G401 (cell line): Measurements from ENCODE around the gene IGFALS. TPM values are rescaled to one million over a fixed set of nuclear protein-coding genes. Genes with fewer than 3 reads are reported as not detected.

Source experiments
- DNase-seq: peaks from one replicate; pipeline ENCODE4 v3.0.0-alpha.2; 2015; ENCODE audit warnings: low spot score
- in situ Hi-C: cut with HindIII; loops from 2 replicates; pipeline ENCODE4 v1.10.0; 2016; ENCODE audit warnings: low sequenced_read_pairs, mixed read lengths
- total RNA-seq: library from RNA; depleted of rRNA; stranded (reverse); fragments of >200 nt; shearing (Covaris generic); gene quantifications from 2 replicates; pipeline ENCODE4 v1.2.3, GENCODE V29; 2014

IGFALS gene
- total RNA-seq, 1 experiment from 2014 or later = not detected

DNA sequence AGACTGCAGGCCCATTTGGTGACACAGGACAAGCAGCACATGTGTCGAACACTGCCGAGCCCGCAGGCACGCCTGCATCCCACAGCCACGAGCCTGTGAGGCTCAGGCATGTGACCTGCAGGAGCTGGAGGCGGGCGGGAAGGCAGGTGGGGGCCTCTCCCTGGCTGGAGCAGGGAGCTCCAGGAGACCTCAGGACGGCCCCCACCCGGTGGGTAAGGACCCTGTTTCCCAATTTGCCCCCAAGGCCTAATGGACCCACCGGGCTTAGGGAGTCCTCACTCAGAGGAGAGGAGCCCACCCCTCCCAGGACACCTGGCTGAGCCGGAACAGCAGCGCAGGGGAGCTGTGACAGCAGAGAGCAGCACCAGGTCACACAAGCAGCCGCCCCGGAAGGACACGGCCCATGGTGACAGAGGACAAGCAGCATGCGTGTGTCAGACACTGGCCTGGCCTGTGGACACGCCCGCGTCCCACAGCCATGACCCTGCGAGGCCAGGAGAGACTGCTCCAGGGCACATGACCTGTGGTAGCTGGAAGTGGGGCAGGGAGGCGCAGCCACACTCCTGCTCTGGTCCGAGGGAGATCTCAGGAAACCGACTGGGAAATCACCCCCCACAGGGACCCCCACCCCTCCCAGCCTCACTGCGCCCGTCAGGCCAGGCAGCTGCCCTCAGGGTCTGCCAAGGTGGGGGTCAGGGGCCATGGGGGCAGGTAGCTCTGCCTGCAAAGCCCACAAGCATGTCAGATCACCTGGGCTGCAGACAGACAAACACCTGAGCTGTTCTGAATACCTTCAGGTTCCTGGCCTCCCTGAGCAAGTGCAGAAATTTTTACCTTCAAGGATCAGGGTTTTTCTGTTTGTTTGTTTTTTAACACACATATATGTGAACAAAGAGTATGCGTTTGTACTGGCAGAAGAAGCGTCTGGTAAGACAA, 13.5 kb downstream of the IGFALS start:
- DNase-seq = no peak
- in situ Hi-C loops = no loop called here

DNA sequence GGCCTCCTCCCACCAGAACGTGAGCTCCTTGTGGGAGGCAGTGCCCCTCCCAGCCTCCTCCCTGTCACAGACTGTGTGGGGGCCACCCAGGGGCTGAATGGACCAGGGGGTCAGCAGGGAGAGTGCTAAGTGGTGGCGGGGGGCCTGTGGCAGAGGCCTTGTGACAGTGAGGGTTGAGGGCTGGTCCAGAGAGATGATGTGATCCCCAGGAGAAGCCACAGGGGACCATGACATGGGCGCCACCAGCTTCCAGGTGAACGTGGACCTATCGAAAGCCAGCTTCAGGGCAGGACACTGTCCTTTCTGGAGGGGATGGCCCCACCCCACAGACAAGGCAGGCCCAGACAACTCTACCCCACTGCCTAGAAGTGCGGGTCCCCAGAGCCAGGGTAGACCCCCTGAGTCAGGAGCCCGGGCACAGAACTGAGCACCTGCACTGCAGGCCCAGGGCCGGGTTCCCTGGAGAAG, 14.2 kb downstream of the IGFALS start:
- DNase-seq = no peak
- in situ Hi-C loops = no loop called here

GRCh38 chr16:1778200-1779179, 15.0 kb downstream of the IGFALS start:
- in situ Hi-C loops = no loop called here
- no peak for DNase-seq

GRCh38 chr16:1777375-1778199, 15.9 kb downstream of the IGFALS start:
- DNase-seq = no peak
- in situ Hi-C loops = no loop called here

DNA sequence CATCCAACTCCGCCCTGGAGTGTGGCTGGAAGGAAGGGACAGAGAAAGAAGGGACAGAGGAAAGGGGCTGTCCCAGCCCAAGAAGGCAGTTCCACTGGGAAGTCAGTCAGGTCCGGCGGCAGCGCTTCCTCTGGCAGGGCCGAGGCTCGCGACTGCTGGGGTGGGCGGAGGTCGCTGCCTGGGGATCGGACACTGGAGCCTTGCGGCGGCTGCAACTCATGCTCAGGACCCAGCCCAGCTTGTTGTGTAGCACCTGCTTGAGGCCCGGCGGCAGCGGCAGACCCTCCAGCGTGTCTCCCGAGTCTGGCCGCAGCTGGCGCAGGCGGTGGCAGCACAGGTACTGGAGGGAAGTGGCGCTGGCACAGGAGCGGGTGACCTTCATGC, 16.5 kb downstream of the IGFALS start:
- in situ Hi-C loops = no loop called here
- no peak for DNase-seq

DNA sequence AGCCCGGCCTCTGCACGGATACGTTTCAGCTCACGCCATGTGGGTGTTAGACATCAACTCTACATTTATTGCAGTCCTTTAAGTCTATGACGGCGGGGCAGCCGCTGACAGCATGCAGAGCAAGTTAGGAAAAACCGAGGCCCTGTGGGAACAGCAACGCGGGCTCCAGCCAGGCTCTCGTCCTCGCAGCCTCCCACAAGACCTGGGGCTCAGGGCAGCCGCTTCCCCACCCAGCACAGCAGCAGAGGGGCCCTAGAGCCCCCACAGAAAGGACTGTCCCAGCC, 16.9 kb downstream of the IGFALS start:
- in situ Hi-C loops = no loop called here
- DNase-seq = no peak

- DNase-seq = no peak
- in situ Hi-C loops = no loop called here
These were observed 17.4 kb downstream of the IGFALS start for GRCh38 chr16:1775846-1776671.

DNA sequence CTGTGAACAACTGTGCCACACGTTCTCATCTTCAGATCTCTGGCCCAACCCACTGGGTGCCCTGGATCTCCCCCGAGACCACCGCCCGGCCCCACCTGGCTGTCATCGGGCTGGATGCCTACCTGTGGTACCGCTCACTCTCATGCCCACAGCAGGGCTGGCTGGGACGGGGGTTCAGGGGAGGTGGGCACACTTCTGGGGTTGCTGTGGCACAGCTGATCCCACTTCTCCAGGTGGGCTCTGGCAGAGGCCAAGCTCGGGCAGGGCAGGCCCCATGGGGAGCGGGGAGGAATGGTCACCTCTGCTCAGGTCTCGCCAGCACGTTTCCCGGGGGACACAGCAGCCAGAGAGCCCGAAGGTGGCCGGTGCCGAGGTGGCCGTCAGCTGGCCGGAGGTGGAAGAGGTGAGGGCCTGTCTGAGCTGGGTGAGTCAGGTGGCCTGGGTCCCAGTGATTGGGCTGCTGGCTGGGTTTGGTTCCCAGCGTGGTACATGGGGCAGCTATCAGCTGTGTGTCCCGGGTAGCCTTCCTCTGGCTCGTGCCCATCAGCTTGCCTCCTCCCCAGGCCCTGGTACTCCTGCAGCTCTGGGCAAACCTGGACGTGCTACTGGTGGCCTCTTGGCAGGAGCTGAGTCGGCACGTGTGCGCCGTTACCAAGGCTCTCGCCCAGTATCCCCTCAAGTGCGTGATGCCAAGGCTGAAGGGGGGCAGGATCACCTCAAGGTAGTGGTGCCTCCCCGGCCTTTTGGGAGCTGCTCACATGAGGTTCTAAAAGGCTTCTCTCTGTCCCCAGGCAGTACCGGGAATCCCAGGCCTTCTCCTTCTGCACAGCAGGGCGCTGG, 18.3 kb downstream of the IGFALS start:
- in situ Hi-C loops = no loop called here
- no peak for DNase-seq

- no peak for DNase-seq
- in situ Hi-C loops = no loop called here
These were observed 19.1 kb downstream of the IGFALS start for GRCh38 chr16:1774448-1774780.

GRCh38 chr16:1773703-1774447, 19.6 kb downstream of the IGFALS start:
- in situ Hi-C loops = no loop called here
- no peak for DNase-seq

- in situ Hi-C loops = no loop called here
- peak; percentile 78 for DNase-seq
These were observed 20.4 kb downstream of the IGFALS start, which contains the start of gene MRPS34 for GRCh38 chr16:1772908-1773702. Gene MRPS34 (minus strand): TSS chr16:1773134. CDS start chr16:1773119, 15 bp downstream.

- no peak for DNase-seq
- in situ Hi-C loops = no loop called here
These were observed 21.1 kb downstream of the IGFALS start, which contains the start of gene EME2 for GRCh38 chr16:1772362-1772907. Gene EME2 (plus strand): TSS chr16:1772810. CDS start chr16:1773228, 418 bp downstream.

GRCh38 chr16:1771864-1772361, 21.6 kb downstream of the IGFALS start:
- in situ Hi-C loops = no loop called here
- DNase-seq = no peak

DNA sequence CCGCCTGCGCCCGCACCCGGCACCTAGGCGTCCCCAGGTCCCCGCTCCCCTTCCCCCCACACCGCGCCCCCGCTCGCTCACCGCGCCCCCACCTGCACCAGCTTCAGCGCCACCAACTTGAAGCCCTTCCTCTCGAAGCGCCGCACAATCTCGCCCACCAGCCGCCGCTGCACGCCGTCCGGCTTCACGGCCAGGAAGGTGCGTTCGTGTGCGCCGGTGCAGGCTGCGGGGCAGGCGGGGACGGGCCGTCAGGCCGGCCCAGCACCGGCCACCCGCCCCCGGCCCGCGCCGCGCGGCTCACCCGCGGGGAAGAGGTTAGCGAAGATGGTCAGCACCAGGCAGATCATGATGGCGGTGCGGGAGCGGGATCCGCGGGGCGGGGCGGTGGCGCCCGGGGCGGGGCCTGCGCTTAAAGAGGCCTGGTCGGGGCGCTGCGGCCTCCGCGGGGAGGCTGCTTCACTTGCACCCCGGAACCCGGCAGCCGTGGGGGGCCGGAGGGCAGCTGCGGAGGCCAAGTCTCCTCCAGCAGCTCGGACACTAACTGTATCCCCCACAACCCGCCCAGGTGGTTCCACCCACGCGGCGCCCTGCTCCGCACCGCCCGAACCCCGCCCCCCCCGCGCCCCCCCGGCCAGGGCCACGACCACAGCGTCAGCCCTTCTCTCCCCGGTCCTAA, 22.2 kb downstream of the IGFALS start, which contains the start of gene NME3:
Gene NME3, minus strand, starts transcription at position 356 of the 676 bp plus-strand sequence. Its CDS starts 9 bp downstream, at position 347.
- DNase-seq = peak; percentile 66

More for the DNA sequence above, 22.2 kb downstream of the IGFALS start, which contains the start of gene NME3:
- in situ Hi-C loops = no loop called here
